Measurements from ENCODE around the gene MAMDC2.

MAMDC2 gene

GRCh38 chr9:70111641-70112236 lies 68.1 kb downstream of the MAMDC2 start:
- DNase-seq (ENCODE audit: low spot score), result no peak
- TF ChIP-seq, protein P1, sequence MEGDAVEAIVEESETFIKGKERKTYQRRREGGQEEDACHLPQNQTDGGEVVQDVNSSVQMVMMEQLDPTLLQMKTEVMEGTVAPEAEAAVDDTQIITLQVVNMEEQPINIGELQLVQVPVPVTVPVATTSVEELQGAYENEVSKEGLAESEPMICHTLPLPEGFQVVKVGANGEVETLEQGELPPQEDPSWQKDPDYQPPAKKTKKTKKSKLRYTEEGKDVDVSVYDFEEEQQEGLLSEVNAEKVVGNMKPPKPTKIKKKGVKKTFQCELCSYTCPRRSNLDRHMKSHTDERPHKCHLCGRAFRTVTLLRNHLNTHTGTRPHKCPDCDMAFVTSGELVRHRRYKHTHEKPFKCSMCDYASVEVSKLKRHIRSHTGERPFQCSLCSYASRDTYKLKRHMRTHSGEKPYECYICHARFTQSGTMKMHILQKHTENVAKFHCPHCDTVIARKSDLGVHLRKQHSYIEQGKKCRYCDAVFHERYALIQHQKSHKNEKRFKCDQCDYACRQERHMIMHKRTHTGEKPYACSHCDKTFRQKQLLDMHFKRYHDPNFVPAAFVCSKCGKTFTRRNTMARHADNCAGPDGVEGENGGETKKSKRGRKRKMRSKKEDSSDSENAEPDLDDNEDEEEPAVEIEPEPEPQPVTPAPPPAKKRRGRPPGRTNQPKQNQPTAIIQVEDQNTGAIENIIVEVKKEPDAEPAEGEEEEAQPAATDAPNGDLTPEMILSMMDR (IDR thresholded peaks at IDR 0.05), result no peak
- H3K27ac ChIP-seq, result peak overlapping the region in 1 of 2 donors; percentile 30
- H3K4me3 ChIP-seq, result no peak overlapping the region

DNA sequence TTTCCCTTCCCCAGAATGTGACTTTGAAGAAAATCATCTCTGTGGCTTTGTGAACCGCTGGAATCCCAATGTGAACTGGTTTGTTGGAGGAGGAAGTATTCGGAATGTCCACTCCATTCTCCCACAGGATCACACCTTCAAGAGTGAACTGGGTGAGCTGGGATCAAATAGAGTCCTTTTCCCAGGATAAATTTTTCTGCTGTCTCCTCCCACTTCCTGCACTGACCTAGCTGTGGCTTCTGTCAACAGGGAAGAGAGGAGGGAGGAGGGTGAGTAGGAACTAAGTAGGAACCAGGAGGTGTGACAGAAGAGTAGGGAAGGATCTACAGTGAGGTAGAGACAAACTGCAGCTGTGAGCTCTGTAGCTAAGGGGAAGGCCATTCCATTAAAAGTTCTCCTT lies 69.3 kb downstream of the MAMDC2 start:
- DNase-seq (ENCODE audit: low spot score), result no peak
- Histone ChIP-seq H3K27ac (no peak overlapping the region), H3K4me3 (no peak overlapping the region)
- TF ChIP-seq, protein P1 (IDR thresholded peaks at IDR 0.05), result no peak

DNA sequence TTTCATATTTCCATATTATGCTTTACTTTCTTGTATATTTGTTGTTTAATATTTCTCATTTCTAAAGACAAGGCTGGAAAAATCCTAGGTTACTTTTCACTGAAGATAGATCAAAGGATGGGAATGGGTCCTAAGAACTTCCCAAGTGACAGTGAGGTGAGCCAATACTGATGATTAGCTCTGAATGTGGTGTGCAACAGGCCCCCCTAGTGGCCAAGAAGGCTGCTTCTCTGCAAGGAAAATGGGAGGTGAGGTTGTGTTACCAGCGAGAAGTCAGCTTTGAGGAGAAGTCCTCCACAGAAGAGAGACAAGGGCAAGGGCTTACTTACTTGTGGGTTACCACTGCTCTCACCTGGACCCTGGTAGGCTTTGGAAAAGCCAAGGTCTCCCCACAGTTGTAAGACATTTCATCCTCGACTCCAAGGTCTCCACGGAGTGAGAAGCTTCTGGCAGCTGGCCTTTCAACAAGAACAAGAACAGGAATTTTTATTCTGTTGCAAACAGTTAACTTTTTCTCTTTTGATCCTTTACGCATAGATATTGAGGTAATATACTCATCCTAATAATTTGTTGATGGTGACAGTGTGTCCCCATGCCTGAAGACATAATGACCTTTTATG lies 69.9 kb downstream of the MAMDC2 start:
- Histone ChIP-seq H3K4me3 (no peak overlapping the region), H3K27ac (no peak overlapping the region)
- TF ChIP-seq, protein P1 (IDR thresholded peaks at IDR 0.05), result peak; percentile 50
- no peak for DNase-seq (ENCODE audit: low spot score)

DNA sequence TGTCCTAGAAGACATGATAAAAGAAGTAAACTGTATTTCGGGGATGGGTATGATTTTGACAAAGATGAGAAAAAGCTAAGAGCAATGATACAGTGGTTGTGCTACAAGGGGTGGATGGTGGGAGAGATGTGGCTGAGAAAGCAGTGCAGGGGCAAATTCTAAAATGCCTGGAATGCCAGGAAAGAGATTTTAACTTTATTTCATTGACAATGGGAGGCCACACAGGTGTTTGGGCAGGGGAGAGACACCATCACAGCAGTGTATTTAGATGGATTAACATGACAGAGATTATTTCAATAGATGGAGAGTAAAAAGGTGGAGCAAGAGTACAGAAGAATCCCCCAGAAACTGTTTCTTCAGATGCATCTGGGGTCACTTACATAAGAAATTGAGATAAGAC lies 71.2 kb downstream of the MAMDC2 start:
- DNase-seq (ENCODE audit: low spot score), result no peak
- TF ChIP-seq, protein P1 (IDR thresholded peaks at IDR 0.05), result no peak
- H3K27ac ChIP-seq, result no peak overlapping the region
- no peak overlapping the region for H3K4me3 ChIP-seq

- DNase-seq (ENCODE audit: low spot score), result no peak
- Histone ChIP-seq H3K4me3 (no peak overlapping the region), H3K27ac (no peak overlapping the region)
- TF ChIP-seq, protein P1 (IDR thresholded peaks at IDR 0.05), result no peak
Observed at GRCh38 chr9:70117835-70118319, 74.2 kb downstream of the MAMDC2 start.

- H3K27ac ChIP-seq, result peak overlapping the region; percentile 60 to 80
- DNase-seq (ENCODE audit: low spot score), result no peak
- no peak overlapping the region for H3K4me3 ChIP-seq
- TF ChIP-seq, protein P1 (IDR thresholded peaks at IDR 0.05), result no peak
Observed at GRCh38 chr9:70119786-70120185, 76.1 kb downstream of the MAMDC2 start.

All from coronary artery (tissue), 2 donors.